ENCODE data around the gene TMEM258.

TMEM258 gene

DNA sequence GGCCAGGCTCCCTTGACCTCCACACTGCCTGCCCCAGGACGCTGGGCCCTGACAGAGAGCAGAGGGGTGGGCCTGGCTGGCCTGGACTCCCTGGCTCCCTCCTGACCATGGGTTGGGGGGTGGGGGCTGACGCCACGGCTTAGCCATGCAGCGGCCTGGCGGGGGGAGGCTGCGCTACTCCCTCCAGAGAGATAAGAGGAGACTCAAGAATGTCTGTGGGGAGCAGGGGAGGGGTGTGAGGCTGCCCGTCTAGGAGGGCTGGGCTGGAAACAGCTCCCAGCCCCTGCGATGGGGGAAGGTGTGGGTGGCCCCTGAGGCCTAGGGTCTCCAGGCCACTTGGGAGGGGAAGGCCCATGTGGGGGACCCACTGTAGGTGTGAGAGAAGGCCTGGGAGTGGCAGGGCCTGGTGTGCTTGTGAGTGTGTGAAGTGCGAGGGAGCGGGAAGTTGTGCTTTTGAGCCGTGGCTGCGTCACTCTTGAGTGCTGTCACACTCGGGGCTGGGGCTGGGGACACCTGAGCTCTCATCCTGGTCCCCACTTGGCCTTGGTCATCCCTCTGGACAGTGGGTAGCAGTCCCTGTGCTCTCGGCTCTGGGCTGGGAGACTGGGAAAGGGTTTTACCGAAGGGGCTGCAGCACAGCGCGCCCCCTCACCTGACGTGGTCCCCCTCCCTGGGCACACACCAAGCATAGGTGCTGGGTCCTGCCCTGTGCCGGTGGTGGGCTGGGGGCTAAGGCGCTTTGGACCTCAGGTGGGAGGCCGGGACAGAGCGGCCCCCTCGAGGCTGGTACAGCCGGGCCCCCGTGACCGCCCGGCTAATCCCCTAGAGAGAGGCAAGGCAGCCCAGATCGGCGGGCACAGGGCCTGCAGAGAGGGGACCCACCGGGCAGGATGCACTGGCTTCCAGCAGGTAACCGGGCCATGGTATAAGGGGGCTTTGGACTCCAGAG, 37.6 kb downstream of the TMEM258 start:
- DNase-seq = no peak

DNA sequence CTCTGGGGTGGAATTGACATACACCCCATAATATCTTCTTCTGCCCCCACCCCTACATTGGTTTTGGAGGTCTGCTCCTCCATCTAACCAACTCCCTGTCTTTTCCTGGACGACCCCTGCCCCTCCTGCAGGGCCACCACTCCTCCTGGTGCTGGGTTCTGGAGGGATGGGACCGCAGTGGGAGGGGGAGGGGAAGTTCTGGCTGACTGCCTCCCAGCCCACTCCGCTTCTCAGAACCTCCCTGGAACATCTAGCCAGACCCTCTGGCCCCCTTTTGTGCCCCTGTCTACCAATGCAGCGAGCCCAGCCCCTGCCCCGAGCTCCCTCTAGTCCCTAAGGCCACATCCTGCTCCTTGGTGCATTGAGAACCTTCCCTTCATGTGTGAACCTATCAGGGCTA, 38.7 kb downstream of the TMEM258 start:
- DNase-seq = no peak

DNA sequence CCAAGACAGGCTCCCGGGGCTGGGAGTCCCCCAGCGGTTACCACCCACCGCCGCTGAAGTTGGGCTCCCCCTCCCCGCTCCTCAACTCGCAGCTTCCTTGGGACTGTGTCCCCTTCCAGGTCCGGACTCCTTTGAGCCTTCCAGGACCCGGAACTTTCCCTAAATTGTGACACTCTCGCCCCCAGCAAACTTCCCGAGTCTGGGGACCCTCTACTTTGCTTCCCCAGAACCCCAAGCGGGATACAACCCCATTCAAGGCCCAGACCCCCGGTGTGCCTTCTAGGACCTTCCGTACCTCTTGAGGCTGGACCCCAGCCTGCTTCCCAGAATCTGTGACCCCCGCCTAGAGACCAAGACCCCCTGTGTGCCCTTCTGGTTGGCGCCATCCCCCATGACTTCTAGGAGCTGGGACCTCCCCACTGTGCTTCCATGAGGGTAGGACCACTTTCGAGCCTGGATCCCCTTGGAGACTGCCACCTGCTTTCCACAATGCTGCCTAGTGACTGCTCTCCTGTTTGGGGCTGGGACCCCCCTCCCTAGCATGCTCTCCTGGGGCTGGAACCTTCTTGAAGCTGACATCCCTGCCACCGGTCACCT, 39.4 kb downstream of the TMEM258 start:
- DNase-seq = no peak

GRCh38 chr11:61752117-61752924, 40.1 kb downstream of the TMEM258 start, which contains the start of gene MYRF:
Gene MYRF (plus strand): TSS chr11:61752636. CDS start chr11:61752745, 109 bp downstream.
- DNase-seq = peak; percentile 67

- no peak for DNase-seq
Observed at GRCh38 chr11:61751384-61751783, 41.0 kb downstream of the TMEM258 start.

GRCh38 chr11:61750631-61751273, 41.6 kb downstream of the TMEM258 start:
- DNase-seq = no peak

GRCh38 chr11:61749591-61750217, 42.7 kb downstream of the TMEM258 start:
- DNase-seq = no peak

DNA sequence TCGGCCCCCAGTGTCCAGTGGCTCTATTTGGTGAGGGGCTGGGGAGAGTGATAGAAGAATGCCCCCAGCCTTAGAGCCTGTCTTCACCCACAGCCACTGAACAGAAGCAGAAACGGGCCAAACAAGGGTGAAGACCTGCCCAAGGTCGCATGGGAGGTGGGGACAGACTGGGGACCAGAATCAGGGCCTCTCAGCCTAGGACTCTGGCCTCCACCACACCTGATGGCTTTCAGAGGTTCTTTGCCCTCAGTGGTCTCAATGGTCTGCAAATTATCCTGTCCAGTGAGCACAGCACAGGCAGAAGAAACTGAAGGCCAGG, 44.5 kb downstream of the TMEM258 start:
- DNase-seq = no peak

DNA sequence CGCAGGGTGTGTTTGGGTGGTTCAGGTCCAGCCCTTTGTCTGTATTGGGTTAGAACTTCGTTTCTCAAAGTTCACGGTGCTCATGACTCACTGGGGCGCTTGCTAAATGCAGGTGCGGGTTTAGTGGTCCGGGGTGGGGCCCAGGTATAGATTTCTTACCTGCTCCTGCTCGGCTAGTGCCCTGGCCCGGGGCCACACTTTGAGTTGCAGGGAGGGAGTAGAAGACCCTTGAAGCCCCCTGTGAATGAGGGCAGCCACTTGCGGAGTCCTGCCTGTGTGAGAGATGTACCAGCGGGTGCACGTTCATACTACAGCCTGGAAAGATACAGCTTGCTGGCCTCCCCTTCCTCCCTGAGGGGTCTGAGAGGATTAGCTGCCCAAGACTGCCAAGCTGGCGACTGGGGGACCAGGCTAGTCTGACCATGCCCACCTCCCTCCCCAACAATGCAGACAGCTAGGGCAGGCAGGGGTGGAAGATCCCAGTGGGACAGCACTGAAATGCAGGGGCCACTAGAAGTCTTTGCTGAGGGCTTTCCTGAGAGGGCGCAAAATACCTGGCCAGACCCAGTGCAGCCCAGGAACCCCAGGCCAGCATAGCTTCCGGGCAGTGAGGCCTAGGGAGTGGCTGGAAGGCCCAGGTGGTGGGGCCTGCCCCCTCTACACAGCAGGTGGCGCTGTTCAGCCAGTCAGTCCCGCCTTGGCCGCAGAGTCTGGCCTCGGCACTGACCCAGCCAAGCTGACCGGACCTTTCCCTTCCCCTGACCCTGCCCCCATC, 45.0 kb downstream of the TMEM258 start:
- DNase-seq = peak; percentile 37

- no peak for DNase-seq
Observed at GRCh38 chr11:61746442-61747191, 45.8 kb downstream of the TMEM258 start.

GRCh38 chr11:61745781-61746441, 46.5 kb downstream of the TMEM258 start:
- DNase-seq = no peak

- DNase-seq = no peak
Observed at GRCh38 chr11:61744609-61745156, 47.7 kb downstream of the TMEM258 start.

DNA sequence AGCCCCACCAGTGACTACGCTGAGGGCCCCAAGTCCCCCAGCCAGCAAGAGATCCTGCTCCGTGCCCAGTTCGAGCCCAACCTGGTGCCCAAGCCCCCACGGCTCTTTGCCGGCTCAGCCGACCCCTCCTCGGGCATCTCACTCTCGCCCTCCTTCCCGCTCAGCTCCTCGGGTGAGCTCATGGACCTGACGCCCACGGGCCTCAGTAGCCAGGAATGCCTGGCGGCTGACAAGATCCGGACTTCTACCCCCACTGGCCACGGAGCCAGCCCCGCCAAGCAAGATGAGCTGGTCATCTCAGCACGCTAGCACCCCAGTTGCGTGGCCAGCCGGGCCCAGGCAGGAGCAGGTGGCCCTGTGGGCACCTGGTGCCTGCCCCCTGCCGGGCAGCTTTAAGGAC, 48.2 kb downstream of the TMEM258 start:
- no peak for DNase-seq

GRCh38 chr11:61743486-61744095, 48.8 kb downstream of the TMEM258 start:
- DNase-seq = no peak

DNA sequence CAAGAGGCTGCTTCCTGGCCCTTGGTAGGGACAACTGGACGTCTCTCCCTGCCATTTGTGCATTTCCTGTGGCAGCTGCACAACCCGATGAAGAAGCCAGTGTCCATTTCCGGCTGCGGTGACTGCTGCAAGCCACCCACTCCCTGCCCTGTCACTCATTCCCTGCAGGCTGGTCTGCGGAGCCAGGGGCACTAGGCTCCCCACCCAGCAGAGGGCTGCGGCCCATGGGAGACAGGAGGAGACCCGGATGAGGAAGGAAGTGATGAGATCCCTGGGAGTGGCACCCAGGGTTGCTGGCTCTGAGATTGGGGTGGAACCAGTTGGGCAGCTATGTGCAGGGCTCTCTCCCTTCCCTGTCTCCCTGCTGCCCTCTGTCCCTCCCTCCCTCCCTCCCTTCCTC, 50.0 kb downstream of the TMEM258 start:
- DNase-seq = no peak

- DNase-seq = no peak
Observed at GRCh38 chr11:61739966-61740365, 52.4 kb downstream of the TMEM258 start.

GRCh38 chr11:61739413-61739812, 53.0 kb downstream of the TMEM258 start:
- DNase-seq = no peak

Measured in activated naive CD4-positive, alpha-beta T cell treated with Interleukin-2 at 50 U/mL for 16 hours (primary cell).